GM18951 (cell line): ENCODE results near the gene NUDT3.
A peak's percentile ranks its signal among the peaks of the same experiment; 100 is the strongest.
"Not testable (repeated sequence)": the region's sequence is repeated elsewhere in the genome, so short reads cannot be mapped to it uniquely, and the experiment has no call there.

Experiments
- POLR2A ChIP-seq: IDR thresholded peaks from 4 replicates; pipeline ENCODE4 v1.6.1; 2011; ENCODE audit warnings: mild to moderate bottlenecking; ENCODE audit not compliant: insufficient read length, insufficient read depth; ENCODE audit errors: extremely low read depth
- in situ Hi-C: fragments of 300-500 bp; cut with MboI; formaldehyde crosslinking; loops from one replicate; pipeline ENCODE4 v1.12.0; 2022; ENCODE audit warnings: low sequenced_read_pairs, mixed read lengths, inconsistent platforms; ENCODE audit not compliant: unreplicated experiment

Gene NUDT3

GRCh38 chr6:34260576-34261267 is 131.7 kb downstream of the NUDT3 start:
- in situ Hi-C loops = no loop called here
- TF ChIP-seq POLR2A = no peak

GRCh38 chr6:34259529-34260069 is 132.9 kb downstream of the NUDT3 start:
- in situ Hi-C loops = no loop called here
- TF ChIP-seq POLR2A = no peak

GRCh38 chr6:34252395-34252794 is 140.1 kb downstream of the NUDT3 start:
- in situ Hi-C loops = not testable (repeated sequence)

GRCh38 chr6:34249469-34250261 is 142.8 kb downstream of the NUDT3 start:
- no peak for TF ChIP-seq POLR2A
- in situ Hi-C loops = loop anchor here (5.0 kb wide), 1 partner anchor 163 kb away; no protein-coding TSS in a partner anchor

- peak; percentile 78 for TF ChIP-seq POLR2A
- in situ Hi-C loops = loop anchor here (5.0 kb wide), 1 partner anchor 163 kb away; no protein-coding TSS in a partner anchor
Measured at GRCh38 chr6:34248727-34249468, 143.6 kb downstream of the NUDT3 start, which contains the start of gene SMIM29. Gene SMIM29 (minus strand): TSS chr6:34249006. CDS start chr6:34247791, 1,215 bp downstream.

GRCh38 chr6:34248198-34248726 is 144.2 kb downstream of the NUDT3 start:
- no peak for TF ChIP-seq POLR2A
- in situ Hi-C loops = loop anchor here (5.0 kb wide), 1 partner anchor 164 kb away; no protein-coding TSS in a partner anchor

GRCh38 chr6:34247481-34248197 is 144.8 kb downstream of the NUDT3 start:
- no peak for TF ChIP-seq POLR2A
- in situ Hi-C loops = loop anchor here (5.0 kb wide), 1 partner anchor 165 kb away; no protein-coding TSS in a partner anchor

- peak; percentile 44 for TF ChIP-seq POLR2A
- in situ Hi-C loops = loop anchor here (5.0 kb wide), 1 partner anchor 166 kb away; no protein-coding TSS in a partner anchor
Measured at GRCh38 chr6:34246563-34247391, 145.7 kb downstream of the NUDT3 start.

GRCh38 chr6:34246249-34246562 is 146.3 kb downstream of the NUDT3 start:
- in situ Hi-C loops = loop anchor here (5.0 kb wide), 1 partner anchor 166 kb away; no protein-coding TSS in a partner anchor
- no peak for TF ChIP-seq POLR2A

- in situ Hi-C loops = loop anchor here (5.0 kb wide), 1 partner anchor 167 kb away; no protein-coding TSS in a partner anchor
Measured at GRCh38 chr6:34245761-34246140, 146.7 kb downstream of the NUDT3 start.

GRCh38 chr6:34245032-34245760 is 147.3 kb downstream of the NUDT3 start:
- in situ Hi-C loops = loop anchor here (5.0 kb wide), 1 partner anchor 167 kb away; no protein-coding TSS in a partner anchor
